MM.1S (cell line): ENCODE results near the gene SUCO.

Experiments
- DNase-seq: peaks from one replicate; pipeline ENCODE4 v3.0.0-alpha.2; 2015
- H2AFZ ChIP-seq: fragments of 300-600 bp; sonication (generic); 2 replicates; pipeline ENCODE4 v1.6.0; 2016; ENCODE audit warnings: antibody characterized with exemption, low read length
- H3F3A ChIP-seq: fragments of 300-600 bp; sonication (generic); 2 replicates; pipeline ENCODE4 v1.6.1; 2016; ENCODE audit warnings: mild to moderate bottlenecking, antibody characterized with exemption, low read length, moderate library complexity, mixed read lengths; ENCODE audit not compliant: insufficient read depth
- H3K27ac ChIP-seq: fragments of 300-600 bp; sonication (generic); 2 replicates; pipeline ENCODE4 v1.5.1; 2016; ENCODE audit warnings: mild to moderate bottlenecking, low read length
- H3K27me3 ChIP-seq: fragments of 300-600 bp; sonication (generic); replicated peaks from 2 replicates; pipeline ENCODE4 v1.6.0; 2016; ENCODE audit warnings: low read length; ENCODE audit not compliant: insufficient read depth
- H3K36me3 ChIP-seq: fragments of 300-600 bp; sonication (generic); replicated peaks from 2 replicates; pipeline ENCODE4 v1.6.1; 2016; ENCODE audit warnings: mild to moderate bottlenecking, low read length, mixed read lengths; ENCODE audit not compliant: insufficient read depth
- H3K4me1 ChIP-seq: fragments of 300-600 bp; sonication (generic); 2 replicates; pipeline ENCODE4 v1.6.1; 2016; ENCODE audit warnings: low read length, mixed read lengths
- H3K4me2 ChIP-seq: fragments of 300-600 bp; sonication (generic); 2 replicates; pipeline ENCODE4 v1.6.0; 2016; ENCODE audit warnings: low read depth, low read length
- H3K4me3 ChIP-seq: fragments of 300-600 bp; sonication (generic); 2 replicates; pipeline ENCODE4 v1.5.1; 2016; ENCODE audit warnings: low read length, mixed read lengths
- H3K79me2 ChIP-seq: fragments of 300-600 bp; sonication (generic); 2 replicates; pipeline ENCODE4 v1.6.1; 2016; ENCODE audit warnings: mixed run types, low read length, mixed read lengths
- H3K9ac ChIP-seq: fragments of 300-600 bp; sonication (generic); 2 replicates; pipeline ENCODE4 v1.6.1; 2016; ENCODE audit warnings: low read length, mixed read lengths
- H3K9me2 ChIP-seq: fragments of 300-600 bp; sonication (generic); replicated peaks from 2 replicates; pipeline ENCODE4 v1.6.1; 2016; ENCODE audit warnings: mild to moderate bottlenecking, low read length, mixed read lengths; ENCODE audit not compliant: insufficient read depth
- H3K9me3 ChIP-seq: fragments of 300-600 bp; sonication (generic); replicated peaks from 2 replicates; pipeline ENCODE4 v1.6.1; 2016; ENCODE audit warnings: mild to moderate bottlenecking, low read length, mixed read lengths; ENCODE audit not compliant: insufficient read depth
- H4K20me1 ChIP-seq: fragments of 300-600 bp; sonication (generic); 2 replicates; pipeline ENCODE4 v1.6.1; 2016; ENCODE audit warnings: mild to moderate bottlenecking, low read length, moderate library complexity, mixed read lengths; ENCODE audit not compliant: insufficient read depth
- CTCF ChIP-seq: fragments of 300-600 bp; sonication (generic); IDR thresholded peaks from 2 replicates; pipeline ENCODE4 v1.5.1; 2016; ENCODE audit warnings: antibody characterized with exemption, low read length, mixed read lengths
- EZH2 ChIP-seq: fragments of 300-600 bp; sonication (generic); optimal IDR thresholded peaks from 2 replicates; pipeline ENCODE3; 2017; ENCODE audit warnings: low read depth, mild to moderate bottlenecking, antibody characterized with exemption, low read length, mixed read lengths
- EZH2phosphoT487 ChIP-seq: fragments of 300-600 bp; sonication (generic); IDR thresholded peaks from 2 replicates; pipeline ENCODE4 v1.6.1; 2018; ENCODE audit warnings: antibody characterized with exemption, low read length

The SUCO gene

GRCh38 chr1:172637522-172637921 lies 104.6 kb downstream of the SUCO start:
- Histone ChIP-seq H3K9me2 (no peaks in the 10 kb centered on the region), H3K4me3 (no peak overlapping the region), H3K4me1 (no peaks in the 10 kb centered on the region), H3K36me3 (no peaks in the 10 kb centered on the region), H3K79me2 (no peaks in the 10 kb centered on the region), H3K27me3 (no peaks in the 10 kb centered on the region), H3F3A (no peaks in the 10 kb centered on the region), H3K27ac (no peak overlapping the region), H3K4me2 (no peak overlapping the region), H3K9ac (no peak overlapping the region), H3K9me3 (no peaks in the 10 kb centered on the region), H4K20me1 (no peaks in the 10 kb centered on the region), H2AFZ (no peak overlapping the region)
- DNase-seq: no peak
- TF ChIP-seq EZH2 (no peak), CTCF (no peak), EZH2phosphoT487 (no peak)

GRCh38 chr1:172638249-172638648 lies 105.3 kb downstream of the SUCO start:
- no peaks in the 10 kb centered on the region for H3K4me1 ChIP-seq
- H3K79me2 ChIP-seq: no peaks in the 10 kb centered on the region
- no peaks in the 10 kb centered on the region for H3K9me2 ChIP-seq
- no peak overlapping the region for H3K27ac ChIP-seq
- TF ChIP-seq EZH2: no peak
- no peak for TF ChIP-seq CTCF
- TF ChIP-seq EZH2phosphoT487: no peak
- no peak overlapping the region for H3K4me3 ChIP-seq
- DNase-seq: no peak
- H3K27me3 ChIP-seq: no peaks in the 10 kb centered on the region
- H3F3A ChIP-seq: no peaks in the 10 kb centered on the region
- H3K4me2 ChIP-seq: no peak overlapping the region
- H3K36me3 ChIP-seq: no peaks in the 10 kb centered on the region
- H2AFZ ChIP-seq: no peak overlapping the region
- H3K9me3 ChIP-seq: no peaks in the 10 kb centered on the region
- no peak overlapping the region for H3K9ac ChIP-seq
- no peaks in the 10 kb centered on the region for H4K20me1 ChIP-seq

GRCh38 chr1:172638885-172639831 lies 106.2 kb downstream of the SUCO start:
- Histone ChIP-seq H3K4me2 (no peak overlapping the region), H3K4me3 (no peak overlapping the region)

More at GRCh38 chr1:172638885-172639831, 106.2 kb downstream of the SUCO start:
- Histone ChIP-seq H3K9me2 (no peaks in the 10 kb centered on the region), H3K9ac (no peak overlapping the region), H3K79me2 (no peaks in the 10 kb centered on the region), H2AFZ (no peak overlapping the region), H3K27me3 (no peaks in the 10 kb centered on the region), H3K4me1 (0 out of 2 replicates have a peak, but pooled peaks cover 4% of the 10 kb centered on the region), H3F3A (no peaks in the 10 kb centered on the region), H3K36me3 (no peaks in the 10 kb centered on the region), H3K9me3 (no peaks in the 10 kb centered on the region), H4K20me1 (no peaks in the 10 kb centered on the region), H3K27ac (no peak overlapping the region)
- DNase-seq: no peak
- TF ChIP-seq CTCF (no peak), EZH2phosphoT487 (no peak), EZH2 (no peak)
